GM21515 (cell line): ENCODE data around the gene SAMD1.
A peak's percentile ranks its signal among the peaks of the same experiment; 100 is the strongest.

Source experiments
- ATAC-seq: cut with Tn5 transposase; IDR thresholded peaks from one replicate; pipeline ENCODE4 v1.9.1; 2021; ENCODE audit not compliant: unreplicated experiment

Gene SAMD1

GRCh38 chr19:14089662-14090508 lies 666 bp downstream of the SAMD1 start:
- no peak for ATAC-seq

GRCh38 chr19:14089412-14089661 lies 1.2 kb downstream of the SAMD1 start:
- no peak for ATAC-seq

- no peak for ATAC-seq
Observed at GRCh38 chr19:14088634-14089411, 1.7 kb downstream of the SAMD1 start.

- ATAC-seq = no peak
Observed at GRCh38 chr19:14086098-14086497, 4.5 kb downstream of the SAMD1 start.

GRCh38 chr19:14085309-14085995 lies 5.1 kb downstream of the SAMD1 start, which contains the start of gene C19orf67:
TSS of gene C19orf67 (minus strand) at chr19:14085783. CDS start at chr19:14085627, 156 bp downstream.
- ATAC-seq = no peak

- no peak for ATAC-seq
Observed at GRCh38 chr19:14082675-14082960, 7.9 kb downstream of the SAMD1 start.

- peak; percentile 9 for ATAC-seq
Observed at GRCh38 chr19:14081797-14082674, 8.5 kb downstream of the SAMD1 start.

- peak; percentile 75 for ATAC-seq
Observed at GRCh38 chr19:14080887-14081796, 9.4 kb downstream of the SAMD1 start.

GRCh38 chr19:14078411-14078810 lies 12.1 kb downstream of the SAMD1 start:
- ATAC-seq = no peak

- ATAC-seq = no peak
Observed at GRCh38 chr19:14073925-14074838, 16.4 kb downstream of the SAMD1 start.

- peak; percentile 50 for ATAC-seq
Observed at GRCh38 chr19:14073261-14073924, 17.2 kb downstream of the SAMD1 start.

GRCh38 chr19:14072535-14073260 lies 17.9 kb downstream of the SAMD1 start, which contains the start of gene MISP3:
TSS of gene MISP3 (plus strand) at chr19:14072786. CDS start at chr19:14073310, 524 bp downstream.
- no peak for ATAC-seq

- ATAC-seq = no peak
Observed at GRCh38 chr19:14070268-14071050, 20.1 kb downstream of the SAMD1 start.

- ATAC-seq = no peak
Observed at GRCh38 chr19:14066134-14066533, 24.4 kb downstream of the SAMD1 start.

- ATAC-seq = no peak
Observed at GRCh38 chr19:14063105-14063504, 27.4 kb downstream of the SAMD1 start.

- no peak for ATAC-seq
Observed at GRCh38 chr19:14062558-14062855, 28.0 kb downstream of the SAMD1 start.
